ENCODE data around the gene TXNDC5. TPM values are rescaled to one million over a fixed set of nuclear protein-coding genes. Genes with fewer than 3 reads are reported as not detected.

TXNDC5 gene
- total and polyA plus RNA-seq, 2 experiments from 2014 or later: 42.9 to 210 TPM

DNA sequence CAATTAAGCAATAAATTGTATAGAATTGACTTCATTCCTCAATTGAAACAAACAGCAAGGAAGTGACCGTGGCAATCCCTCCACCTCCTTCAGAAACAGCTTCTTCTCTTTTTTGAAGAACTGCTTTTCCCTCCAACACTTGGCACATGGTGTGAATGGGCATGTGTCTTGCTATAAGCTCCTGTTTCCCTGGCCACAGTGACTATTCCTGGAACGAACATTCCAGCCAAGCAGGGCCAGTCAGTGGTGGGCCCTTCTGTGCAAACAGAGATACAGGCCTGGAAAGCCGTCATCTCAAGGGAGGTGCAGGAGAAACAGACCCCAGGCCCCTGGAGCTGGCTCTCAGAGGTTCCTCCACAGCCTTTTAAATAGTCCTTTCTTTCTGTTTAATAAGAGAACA lies 6.9 kb downstream of the TXNDC5 start (continued):
- TF ChIP-seq JUNB (IDR thresholded peaks at IDR 0.05; ENCODE audit: unreplicated experiment): no peak
- TF ChIP-seq EZH2phosphoT487 (IDR thresholded peaks at IDR 0.05; ENCODE audit: unreplicated experiment): no peak

DNA sequence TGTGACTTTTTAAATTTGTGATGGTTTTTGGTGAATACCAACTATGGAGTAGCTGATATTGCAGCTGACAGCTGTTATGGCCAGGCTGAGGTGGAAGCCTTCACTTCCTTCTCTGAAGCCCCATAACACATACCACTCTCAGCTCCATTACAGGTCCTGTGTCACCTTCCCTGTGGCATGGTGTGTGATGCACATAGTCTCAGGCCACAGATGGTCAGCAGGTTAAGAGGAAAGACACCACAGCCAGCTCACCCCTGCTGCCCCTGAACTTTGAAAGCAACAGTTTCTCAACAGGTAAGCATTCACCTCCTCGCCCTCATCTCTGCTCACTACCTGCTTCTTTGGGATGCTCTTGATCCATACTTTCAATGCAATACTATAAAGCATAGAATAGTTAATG lies 7.7 kb downstream of the TXNDC5 start:
- Histone ChIP-seq H3K4me1 (ENCODE audit: insufficient read depth) (no peaks in the 10 kb centered on the region), H3K36me3 (ENCODE audit: insufficient read depth) (peaks cover 15% of the 10 kb centered on the region; the same call in 1 of the 2 replicates), H2AFZ (no peak overlapping the region), H3K4me3 (no peak overlapping the region), H3K79me2 (replicated peaks; ENCODE audit: insufficient read depth) (peaks cover 47% of the 10 kb centered on the region), H3K27ac (ENCODE audit: low read depth) (no peak overlapping the region), H3F3A (replicated peaks; ENCODE audit: low read depth) (no peaks in the 10 kb centered on the region), H3K9me2 (ENCODE audit: insufficient read depth) (no peaks in the 10 kb centered on the region), H3K4me2 (no peak overlapping the region), H3K27me3 (ENCODE audit: insufficient read depth) (no peaks in the 10 kb centered on the region), H4K20me1 (replicated peaks; ENCODE audit: insufficient read depth) (peaks cover 28% of the 10 kb centered on the region)
- Mint-ChIP-seq H3K9me3 (no peaks in the 10 kb centered on the region), H3K4me3 (no peak overlapping the region), H3K27me3 (ENCODE audit: insufficient read depth, low read depth, poor library complexity) (peaks cover 3% of the 10 kb centered on the region), H3K36me3 (ENCODE audit: low read depth) (peaks cover 76% of the 10 kb centered on the region), H3K4me1 (peaks cover 2% of the 10 kb centered on the region; the same call in 1 of the 3 replicates), H3K27ac (no peak overlapping the region)
- ATAC-seq: no peak
- no peak for DNase-seq (ENCODE audit: low spot score)
- TF ChIP-seq ZNF114 (CRISPR knock-in tag; IDR thresholded peaks at IDR 0.05) (no peak), STAT1 (IDR thresholded peaks at IDR 0.05; ENCODE audit: unreplicated experiment) (no peak), POLR2AphosphoS5 (IDR thresholded peaks at IDR 0.05; ENCODE audit: low read depth) (no peak), EZH2 (IDR thresholded peaks at IDR 0.05; ENCODE audit: low read depth, unreplicated experiment) (no peak)
- TF ChIP-seq, protein P1, sequence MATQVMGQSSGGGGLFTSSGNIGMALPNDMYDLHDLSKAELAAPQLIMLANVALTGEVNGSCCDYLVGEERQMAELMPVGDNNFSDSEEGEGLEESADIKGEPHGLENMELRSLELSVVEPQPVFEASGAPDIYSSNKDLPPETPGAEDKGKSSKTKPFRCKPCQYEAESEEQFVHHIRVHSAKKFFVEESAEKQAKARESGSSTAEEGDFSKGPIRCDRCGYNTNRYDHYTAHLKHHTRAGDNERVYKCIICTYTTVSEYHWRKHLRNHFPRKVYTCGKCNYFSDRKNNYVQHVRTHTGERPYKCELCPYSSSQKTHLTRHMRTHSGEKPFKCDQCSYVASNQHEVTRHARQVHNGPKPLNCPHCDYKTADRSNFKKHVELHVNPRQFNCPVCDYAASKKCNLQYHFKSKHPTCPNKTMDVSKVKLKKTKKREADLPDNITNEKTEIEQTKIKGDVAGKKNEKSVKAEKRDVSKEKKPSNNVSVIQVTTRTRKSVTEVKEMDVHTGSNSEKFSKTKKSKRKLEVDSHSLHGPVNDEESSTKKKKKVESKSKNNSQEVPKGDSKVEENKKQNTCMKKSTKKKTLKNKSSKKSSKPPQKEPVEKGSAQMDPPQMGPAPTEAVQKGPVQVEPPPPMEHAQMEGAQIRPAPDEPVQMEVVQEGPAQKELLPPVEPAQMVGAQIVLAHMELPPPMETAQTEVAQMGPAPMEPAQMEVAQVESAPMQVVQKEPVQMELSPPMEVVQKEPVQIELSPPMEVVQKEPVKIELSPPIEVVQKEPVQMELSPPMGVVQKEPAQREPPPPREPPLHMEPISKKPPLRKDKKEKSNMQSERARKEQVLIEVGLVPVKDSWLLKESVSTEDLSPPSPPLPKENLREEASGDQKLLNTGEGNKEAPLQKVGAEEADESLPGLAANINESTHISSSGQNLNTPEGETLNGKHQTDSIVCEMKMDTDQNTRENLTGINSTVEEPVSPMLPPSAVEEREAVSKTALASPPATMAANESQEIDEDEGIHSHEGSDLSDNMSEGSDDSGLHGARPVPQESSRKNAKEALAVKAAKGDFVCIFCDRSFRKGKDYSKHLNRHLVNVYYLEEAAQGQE (IDR thresholded peaks at IDR 0.05; ENCODE audit: unreplicated experiment): no peak

DNA sequence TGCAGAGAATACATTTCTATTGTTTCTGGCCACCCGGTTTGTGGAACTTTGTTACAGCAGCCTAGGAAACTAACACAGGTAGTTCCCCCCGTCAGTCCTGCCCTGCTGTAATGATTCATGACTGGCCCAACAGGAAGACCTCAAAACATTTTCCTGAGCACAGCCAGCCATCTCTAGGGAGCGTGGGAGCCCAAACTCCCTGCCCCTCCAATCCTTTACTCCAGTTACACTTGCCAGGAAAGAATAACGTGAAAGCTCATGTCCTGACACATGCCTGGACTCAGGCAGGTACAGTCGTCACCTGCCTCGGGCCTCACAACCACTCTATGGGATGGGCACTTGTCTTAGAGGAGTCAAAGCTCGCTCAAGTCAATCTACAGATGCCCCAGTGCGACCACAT lies 8.4 kb downstream of the TXNDC5 start:
- peaks cover 41% of the 10 kb centered on the region for H3K79me2 ChIP-seq (replicated peaks; ENCODE audit: insufficient read depth)
- TF ChIP-seq, protein P2, sequence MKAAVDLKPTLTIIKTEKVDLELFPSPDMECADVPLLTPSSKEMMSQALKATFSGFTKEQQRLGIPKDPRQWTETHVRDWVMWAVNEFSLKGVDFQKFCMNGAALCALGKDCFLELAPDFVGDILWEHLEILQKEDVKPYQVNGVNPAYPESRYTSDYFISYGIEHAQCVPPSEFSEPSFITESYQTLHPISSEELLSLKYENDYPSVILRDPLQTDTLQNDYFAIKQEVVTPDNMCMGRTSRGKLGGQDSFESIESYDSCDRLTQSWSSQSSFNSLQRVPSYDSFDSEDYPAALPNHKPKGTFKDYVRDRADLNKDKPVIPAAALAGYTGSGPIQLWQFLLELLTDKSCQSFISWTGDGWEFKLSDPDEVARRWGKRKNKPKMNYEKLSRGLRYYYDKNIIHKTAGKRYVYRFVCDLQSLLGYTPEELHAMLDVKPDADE (IDR thresholded peaks at IDR 0.05): no peak
- TF ChIP-seq EZH2phosphoT487 (IDR thresholded peaks at IDR 0.05; ENCODE audit: unreplicated experiment): no peak
- TF ChIP-seq POLR2AphosphoS5 (IDR thresholded peaks at IDR 0.05; ENCODE audit: low read depth): no peak
- TF ChIP-seq, protein P1 (IDR thresholded peaks at IDR 0.05; ENCODE audit: unreplicated experiment): no peak
- no peak for TF ChIP-seq ZNF114 (CRISPR knock-in tag; IDR thresholded peaks at IDR 0.05)
- TF ChIP-seq, protein P3, sequence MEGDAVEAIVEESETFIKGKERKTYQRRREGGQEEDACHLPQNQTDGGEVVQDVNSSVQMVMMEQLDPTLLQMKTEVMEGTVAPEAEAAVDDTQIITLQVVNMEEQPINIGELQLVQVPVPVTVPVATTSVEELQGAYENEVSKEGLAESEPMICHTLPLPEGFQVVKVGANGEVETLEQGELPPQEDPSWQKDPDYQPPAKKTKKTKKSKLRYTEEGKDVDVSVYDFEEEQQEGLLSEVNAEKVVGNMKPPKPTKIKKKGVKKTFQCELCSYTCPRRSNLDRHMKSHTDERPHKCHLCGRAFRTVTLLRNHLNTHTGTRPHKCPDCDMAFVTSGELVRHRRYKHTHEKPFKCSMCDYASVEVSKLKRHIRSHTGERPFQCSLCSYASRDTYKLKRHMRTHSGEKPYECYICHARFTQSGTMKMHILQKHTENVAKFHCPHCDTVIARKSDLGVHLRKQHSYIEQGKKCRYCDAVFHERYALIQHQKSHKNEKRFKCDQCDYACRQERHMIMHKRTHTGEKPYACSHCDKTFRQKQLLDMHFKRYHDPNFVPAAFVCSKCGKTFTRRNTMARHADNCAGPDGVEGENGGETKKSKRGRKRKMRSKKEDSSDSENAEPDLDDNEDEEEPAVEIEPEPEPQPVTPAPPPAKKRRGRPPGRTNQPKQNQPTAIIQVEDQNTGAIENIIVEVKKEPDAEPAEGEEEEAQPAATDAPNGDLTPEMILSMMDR (conservative IDR thresholded peaks at IDR 0.05; ENCODE audit: low read depth in 2 of 2): no peak
- no peak for TF ChIP-seq NANOG (IDR thresholded peaks at IDR 0.05; ENCODE audit: borderline replicate concordance)
- no peak for TF ChIP-seq ZNF331 (CRISPR knock-in tag; IDR thresholded peaks at IDR 0.05; ENCODE audit: low read depth)

More for the DNA sequence above, 8.4 kb downstream of the TXNDC5 start:
- peaks cover 18% of the 10 kb centered on the region; the same call in 1 of the 2 replicates for H3K36me3 ChIP-seq (ENCODE audit: insufficient read depth)
- H4K20me1 ChIP-seq (replicated peaks; ENCODE audit: insufficient read depth): peaks cover 27% of the 10 kb centered on the region
- no peaks in the 10 kb centered on the region for H3F3A ChIP-seq (replicated peaks; ENCODE audit: low read depth)
- H3K27ac Mint-ChIP-seq: no peak overlapping the region
- no peaks in the 10 kb centered on the region for H3K9me3 Mint-ChIP-seq
- peaks cover 3% of the 10 kb centered on the region for H3K27me3 Mint-ChIP-seq (ENCODE audit: insufficient read depth, low read depth, poor library complexity)
- H3K4me3 Mint-ChIP-seq: no peak overlapping the region
- DNase-seq (ENCODE audit: low spot score): no peak
- no peak overlapping the region for H3K4me2 ChIP-seq
- H3K4me3 ChIP-seq: no peak overlapping the region
- ATAC-seq: no peak
- H3K36me3 Mint-ChIP-seq (ENCODE audit: low read depth): peaks cover 80% of the 10 kb centered on the region
- no peak overlapping the region for H3K27ac ChIP-seq (ENCODE audit: low read depth)
- no peaks in the 10 kb centered on the region for H3K9me2 ChIP-seq (ENCODE audit: insufficient read depth)
- H3K4me1 Mint-ChIP-seq: no peaks in the 10 kb centered on the region
- no peaks in the 10 kb centered on the region for H3K27me3 ChIP-seq (ENCODE audit: insufficient read depth)
- H3K4me1 ChIP-seq (ENCODE audit: insufficient read depth): no peaks in the 10 kb centered on the region
- H2AFZ ChIP-seq: no peak overlapping the region

All from GM23338 (cell line).